SK-MEL-5 (cell line): ENCODE data around the gene IRF9. TPM values are rescaled to one million over a fixed set of nuclear protein-coding genes. Genes with fewer than 3 reads are reported as not detected.

Source experiments
- DNase-seq: peaks from one replicate; pipeline ENCODE4 v3.0.0-alpha.2; 2016; ENCODE audit warnings: low read depth, low spot score
- in situ Hi-C: cut with HindIII; loops from 2 replicates; pipeline ENCODE4 v1.10.0; 2016; ENCODE audit warnings: low sequenced_read_pairs, high pct_unique_total_duplicates, low pct_unique_long_range_greater_than_20kb
- total RNA-seq: library from RNA; depleted of rRNA; stranded (reverse); fragments of >200 nt; shearing (Covaris generic); gene quantifications from 2 replicates; pipeline ENCODE4 v1.2.3, GENCODE V29; 2014

The IRF9 gene
- total RNA-seq, 1 experiment from 2014 or later = 24.2 TPM

DNA sequence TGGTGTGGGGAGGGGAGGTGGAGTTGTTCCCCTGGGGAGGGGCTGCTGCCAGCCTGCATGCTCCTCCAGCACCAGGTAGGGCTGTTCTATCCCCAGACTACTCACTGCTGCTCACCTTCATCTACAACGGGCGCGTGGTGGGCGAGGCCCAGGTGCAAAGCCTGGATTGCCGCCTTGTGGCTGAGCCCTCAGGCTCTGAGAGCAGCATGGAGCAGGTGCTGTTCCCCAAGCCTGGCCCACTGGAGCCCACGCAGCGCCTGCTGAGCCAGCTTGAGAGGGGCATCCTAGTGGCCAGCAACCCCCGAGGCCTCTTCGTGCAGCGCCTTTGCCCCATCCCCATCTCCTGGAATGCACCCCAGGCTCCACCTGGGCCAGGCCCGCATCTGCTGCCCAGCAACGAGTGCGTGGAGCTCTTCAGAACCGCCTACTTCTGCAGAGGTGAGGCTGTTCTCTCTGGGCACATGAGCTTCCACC, 3.5 kb downstream of the IRF9 start:
- in situ Hi-C loops = no loop called here
- DNase-seq = no peak

DNA sequence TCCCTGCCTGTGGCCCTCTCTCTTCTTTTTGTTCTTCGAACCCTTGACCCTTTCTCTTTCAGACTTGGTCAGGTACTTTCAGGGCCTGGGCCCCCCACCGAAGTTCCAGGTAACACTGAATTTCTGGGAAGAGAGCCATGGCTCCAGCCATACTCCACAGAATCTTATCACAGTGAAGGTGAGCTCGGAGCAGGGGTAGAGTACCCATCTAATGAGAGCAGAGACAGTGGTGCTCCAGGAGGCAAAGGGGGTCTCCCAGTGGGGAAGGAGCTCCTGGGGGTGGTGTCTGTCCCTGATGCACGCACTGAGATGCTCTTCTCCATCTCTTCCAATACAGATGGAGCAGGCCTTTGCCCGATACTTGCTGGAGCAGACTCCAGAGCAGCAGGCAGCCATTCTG, 4.7 kb downstream of the IRF9 start:
- DNase-seq = no peak
- in situ Hi-C loops = no loop called here

DNA sequence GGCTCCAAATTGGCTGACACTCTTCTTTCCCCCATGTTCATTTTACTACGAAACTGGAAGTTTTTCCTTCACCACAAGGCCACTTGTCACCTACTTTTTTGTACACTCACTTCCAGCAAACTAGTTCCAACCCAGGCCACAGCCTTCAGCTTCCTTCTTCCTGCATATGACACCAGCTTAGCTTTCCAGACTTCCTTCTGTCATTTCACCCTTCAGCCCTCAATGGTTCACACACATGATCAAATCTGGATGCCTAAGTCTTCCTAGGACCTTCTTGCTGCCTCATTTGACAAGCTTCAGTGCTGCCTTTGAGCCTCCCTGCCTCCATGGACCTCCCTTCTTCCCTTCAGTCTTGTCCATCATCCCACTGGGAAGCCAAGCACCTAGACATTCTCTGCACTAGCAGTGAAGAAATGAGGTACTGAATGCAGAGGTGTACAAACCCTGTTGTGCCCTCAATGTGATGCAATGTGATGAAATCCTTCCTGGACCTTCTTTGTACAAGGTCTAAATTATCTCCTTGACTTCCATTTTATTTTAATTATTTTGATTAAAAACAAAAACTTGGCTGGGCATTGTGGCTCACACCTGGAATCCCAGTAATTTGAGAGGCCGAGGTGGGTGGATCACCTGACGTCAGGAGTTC, 6.5 kb downstream of the IRF9 start:
- in situ Hi-C loops = no loop called here
- no peak for DNase-seq

DNA sequence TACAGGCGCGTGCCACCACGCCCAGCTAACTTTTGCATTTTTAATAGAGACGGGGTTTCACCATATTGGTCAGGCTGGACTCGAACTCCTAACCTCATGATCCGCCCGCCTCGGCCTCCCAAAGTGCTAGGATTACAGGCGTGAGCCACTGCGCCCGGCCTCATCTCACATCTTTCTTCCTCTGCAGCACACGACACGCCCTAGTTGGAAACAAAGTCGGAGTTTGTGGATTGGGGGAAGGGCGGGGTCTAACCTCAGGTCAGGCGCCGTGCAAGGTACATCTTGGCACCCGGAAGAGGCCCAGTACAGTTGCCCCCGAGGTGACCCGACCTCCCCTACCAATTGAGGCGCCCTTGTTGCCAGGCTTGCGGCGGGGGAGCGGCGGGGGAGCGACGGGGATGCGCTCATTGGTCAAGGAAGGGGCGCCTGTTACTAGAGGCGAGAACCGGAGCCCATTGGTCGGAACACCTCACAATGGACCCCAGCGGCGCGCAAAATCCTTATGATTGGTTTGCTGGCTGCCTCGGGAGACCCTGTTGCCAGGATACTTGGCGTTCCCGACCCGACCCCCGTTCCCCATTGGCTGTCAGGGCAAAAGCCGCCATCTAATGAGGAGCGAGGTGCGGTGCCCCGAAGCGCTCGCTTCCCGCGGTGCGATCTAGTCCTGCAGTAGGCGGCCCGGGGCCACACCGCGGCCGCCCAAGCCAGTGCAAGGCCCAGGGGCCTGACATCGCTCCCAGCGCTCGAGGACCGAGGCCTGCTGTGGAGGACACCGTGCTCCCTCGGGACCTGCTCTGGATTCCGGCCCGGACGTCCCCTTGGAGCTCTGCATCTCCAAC, 10.6 kb downstream of the IRF9 start, which contains the start of gene REC8:
TSS of gene REC8 (plus strand) at position 659 of the 839 bp plus-strand sequence. CDS start 473 bp downstream, outside the sequence.
- in situ Hi-C loops = no loop called here

DNA sequence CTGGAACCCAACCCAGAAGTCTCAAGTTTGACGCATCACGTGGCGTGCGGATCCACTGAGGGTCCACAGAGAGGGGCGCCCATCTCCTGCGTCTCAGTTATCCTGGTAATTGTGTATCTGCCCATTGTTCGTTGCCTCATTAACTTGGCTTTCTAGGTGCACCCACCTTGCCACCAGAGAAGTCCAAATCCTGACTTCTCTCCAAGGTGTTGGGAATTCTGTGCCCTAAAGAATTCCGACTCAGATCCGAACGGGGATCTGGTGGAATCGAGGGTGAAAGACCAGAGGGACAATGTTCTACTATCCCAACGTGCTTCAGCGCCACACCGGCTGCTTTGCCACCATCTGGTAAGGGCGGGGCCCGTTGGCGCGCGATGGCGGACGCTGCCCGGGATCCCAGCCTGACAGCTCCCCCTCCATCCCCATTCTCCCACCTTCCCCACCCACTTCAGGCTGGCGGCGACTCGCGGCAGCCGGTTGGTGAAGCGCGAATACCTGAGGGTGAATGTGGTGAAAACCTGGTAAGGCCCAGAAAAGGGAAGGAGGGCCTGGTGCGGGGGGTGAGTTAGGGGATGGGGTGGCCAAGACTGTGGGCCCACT, 11.3 kb downstream of the IRF9 start:
- DNase-seq = no peak
- in situ Hi-C loops = no loop called here

More for the DNA sequence above, 10.6 kb downstream of the IRF9 start, which contains the start of gene REC8:
- DNase-seq = no peak

DNA sequence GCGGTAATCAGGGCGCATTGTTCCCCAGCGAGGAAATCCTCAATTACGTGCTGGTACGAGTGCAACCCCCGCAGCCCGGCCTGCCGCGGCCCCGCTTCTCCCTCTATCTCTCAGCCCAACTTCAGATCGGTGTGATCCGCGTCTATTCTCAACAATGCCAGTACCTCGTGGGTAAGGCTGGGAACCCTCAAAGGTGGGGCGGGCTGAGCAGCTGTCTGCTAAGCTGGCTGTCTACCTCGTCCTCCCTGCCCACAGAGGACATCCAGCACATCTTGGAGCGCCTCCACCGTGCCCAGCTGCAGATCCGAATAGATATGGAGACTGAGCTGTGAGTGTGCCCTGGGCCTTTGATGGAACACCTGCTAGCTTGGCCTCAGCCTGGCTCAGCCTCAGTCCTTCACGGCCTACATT, 11.8 kb downstream of the IRF9 start:
- in situ Hi-C loops = no loop called here
- DNase-seq = no peak

DNA sequence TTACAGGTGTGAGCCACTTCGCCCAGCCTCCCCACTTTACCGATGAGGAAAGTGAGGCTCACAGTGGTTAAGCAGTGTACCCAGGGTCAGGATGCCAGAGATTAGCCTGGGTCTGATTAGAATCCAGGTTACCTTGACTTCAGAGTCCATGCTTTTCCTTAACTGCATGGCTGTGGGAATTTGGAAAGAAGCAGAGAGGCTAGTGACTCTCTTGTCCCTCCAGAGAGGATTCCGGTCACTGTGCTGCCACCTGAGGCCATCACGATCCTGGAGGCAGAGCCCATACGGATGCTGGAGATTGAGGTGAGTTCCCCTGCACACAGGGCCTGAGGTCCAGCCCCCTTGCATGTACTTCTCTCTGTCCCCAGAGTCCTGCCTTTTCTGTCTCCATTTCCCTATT, 15.5 kb downstream of the IRF9 start:
- in situ Hi-C loops = no loop called here
- DNase-seq = no peak

DNA sequence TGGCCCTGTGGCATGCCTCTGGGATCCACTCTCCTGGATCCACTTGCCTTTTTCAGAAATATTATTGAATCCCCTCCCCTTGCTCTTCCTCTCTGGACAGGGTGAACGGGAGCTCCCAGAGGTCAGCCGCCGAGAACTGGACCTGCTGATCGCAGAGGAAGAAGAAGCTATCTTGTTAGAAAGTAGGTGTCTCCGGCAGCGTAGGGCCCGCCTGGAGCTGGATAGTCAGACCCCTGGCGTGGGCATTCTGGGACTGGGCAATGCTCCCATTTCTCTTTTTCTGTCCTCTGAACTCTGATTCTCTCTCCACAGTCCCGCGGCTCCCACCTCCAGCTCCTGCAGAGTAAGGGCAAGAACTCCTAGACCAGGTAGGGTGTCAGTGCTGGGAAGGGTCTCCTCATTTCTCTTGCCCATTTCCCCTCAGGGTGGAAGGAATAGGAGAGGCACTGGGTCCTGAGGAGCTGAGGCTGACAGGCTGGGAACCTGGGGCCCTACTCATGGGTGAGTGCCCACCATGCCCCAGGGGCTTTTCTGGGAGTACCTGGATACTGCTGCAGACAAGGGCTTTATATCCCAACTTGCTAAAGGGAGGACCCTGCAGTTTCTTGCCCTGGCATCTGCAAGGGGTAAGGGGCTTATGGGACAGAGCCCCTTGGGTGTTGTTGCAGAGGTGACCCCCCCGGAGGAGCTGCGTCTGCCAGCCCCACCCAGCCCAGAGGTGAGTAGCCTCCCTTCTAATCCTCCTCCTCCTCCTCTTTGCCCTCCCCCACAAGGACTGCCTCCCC, 16.2 kb downstream of the IRF9 start:
- DNase-seq = no peak
- in situ Hi-C loops = no loop called here

DNA sequence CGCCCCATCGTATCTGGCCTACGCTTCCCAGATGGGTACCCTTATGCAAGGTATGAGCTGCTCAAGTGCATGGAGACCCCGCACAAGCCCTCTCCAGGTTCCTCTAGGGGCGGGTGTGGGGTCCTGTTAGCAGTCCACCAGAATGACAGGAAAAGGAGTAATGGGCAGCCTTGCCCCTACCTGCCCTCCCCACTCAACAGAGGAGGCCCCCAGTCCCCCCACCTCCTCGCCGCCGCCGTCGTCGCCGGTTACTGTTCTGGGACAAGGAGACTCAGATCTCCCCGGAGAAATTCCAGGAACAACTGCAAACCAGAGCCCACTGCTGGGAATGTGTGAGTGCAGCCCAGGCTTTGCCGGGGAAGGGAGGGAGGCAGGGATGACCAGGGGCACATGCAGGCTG, 16.8 kb downstream of the IRF9 start:
- in situ Hi-C loops = no loop called here

DNA sequence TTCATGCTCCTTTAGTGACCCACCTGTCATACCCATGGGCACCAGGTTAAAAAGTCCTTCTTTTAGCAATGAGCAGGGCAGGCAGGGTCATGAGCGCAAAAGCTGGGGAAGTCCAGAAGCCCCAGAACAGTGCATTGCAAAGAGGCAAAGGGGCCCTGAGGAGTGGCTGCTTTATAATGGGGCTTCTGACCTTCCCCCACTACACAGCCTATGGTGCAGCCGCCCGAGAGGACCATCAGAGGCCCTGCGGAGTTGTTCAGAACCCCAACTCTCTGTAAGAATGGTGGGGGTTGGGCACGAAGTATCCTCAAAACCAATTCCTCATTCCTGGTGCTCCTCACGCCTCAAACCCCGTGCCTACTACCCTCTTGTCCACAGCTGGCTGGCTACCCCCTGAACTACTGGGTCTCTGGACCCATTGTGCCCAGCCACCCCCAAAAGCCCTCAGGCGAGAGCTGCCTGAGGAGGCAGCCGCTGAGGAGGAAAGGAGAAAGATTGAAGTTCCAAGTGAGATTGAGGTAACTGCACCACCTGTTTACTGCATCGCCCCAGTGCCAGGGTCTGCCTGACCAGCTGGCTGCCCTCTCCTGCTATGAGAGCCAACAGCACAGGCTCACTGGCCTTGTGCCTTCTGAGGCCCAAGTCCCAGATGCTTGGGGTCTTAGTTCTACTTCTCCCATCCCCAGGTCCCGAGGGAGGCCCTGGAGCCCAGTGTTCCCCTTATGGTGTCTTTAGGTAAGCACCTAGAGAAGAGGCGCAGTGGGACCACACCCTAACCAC, 17.5 kb downstream of the IRF9 start:
- DNase-seq = no peak

More for the DNA sequence above, 16.8 kb downstream of the IRF9 start:
- no peak for DNase-seq

DNA sequence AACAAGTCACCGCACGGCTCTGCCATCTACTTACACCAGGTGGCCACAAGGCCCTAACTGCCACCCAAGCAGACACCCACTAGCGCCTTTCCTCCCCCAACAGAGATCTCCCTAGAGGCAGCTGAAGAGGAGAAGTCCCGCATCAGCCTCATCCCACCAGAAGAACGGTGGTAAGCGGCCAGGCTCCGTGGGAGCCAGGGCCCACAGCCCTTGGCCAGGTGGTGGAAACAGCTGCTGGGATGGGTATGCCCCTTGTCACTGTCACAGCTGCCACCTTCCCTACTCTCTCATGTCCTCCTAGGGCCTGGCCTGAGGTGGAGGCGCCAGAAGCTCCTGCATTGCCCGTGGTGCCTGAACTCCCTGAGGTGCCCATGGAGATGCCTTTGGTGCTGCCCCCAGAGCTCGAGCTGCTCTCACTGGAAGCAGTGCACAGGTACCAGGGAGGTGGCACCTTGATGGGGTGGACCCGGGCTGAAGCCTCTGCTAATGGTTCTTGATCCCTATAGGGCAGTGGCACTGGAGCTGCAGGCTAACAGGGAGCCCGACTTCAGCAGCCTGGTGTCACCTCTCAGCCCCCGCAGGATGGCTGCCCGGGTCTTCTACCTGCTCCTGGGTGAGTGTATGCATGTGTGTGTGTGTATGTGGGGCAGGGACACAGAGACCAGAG, 18.4 kb downstream of the IRF9 start:
- in situ Hi-C loops = no loop called here
- DNase-seq = no peak

More for the DNA sequence above, 17.5 kb downstream of the IRF9 start:
- in situ Hi-C loops = no loop called here

DNA sequence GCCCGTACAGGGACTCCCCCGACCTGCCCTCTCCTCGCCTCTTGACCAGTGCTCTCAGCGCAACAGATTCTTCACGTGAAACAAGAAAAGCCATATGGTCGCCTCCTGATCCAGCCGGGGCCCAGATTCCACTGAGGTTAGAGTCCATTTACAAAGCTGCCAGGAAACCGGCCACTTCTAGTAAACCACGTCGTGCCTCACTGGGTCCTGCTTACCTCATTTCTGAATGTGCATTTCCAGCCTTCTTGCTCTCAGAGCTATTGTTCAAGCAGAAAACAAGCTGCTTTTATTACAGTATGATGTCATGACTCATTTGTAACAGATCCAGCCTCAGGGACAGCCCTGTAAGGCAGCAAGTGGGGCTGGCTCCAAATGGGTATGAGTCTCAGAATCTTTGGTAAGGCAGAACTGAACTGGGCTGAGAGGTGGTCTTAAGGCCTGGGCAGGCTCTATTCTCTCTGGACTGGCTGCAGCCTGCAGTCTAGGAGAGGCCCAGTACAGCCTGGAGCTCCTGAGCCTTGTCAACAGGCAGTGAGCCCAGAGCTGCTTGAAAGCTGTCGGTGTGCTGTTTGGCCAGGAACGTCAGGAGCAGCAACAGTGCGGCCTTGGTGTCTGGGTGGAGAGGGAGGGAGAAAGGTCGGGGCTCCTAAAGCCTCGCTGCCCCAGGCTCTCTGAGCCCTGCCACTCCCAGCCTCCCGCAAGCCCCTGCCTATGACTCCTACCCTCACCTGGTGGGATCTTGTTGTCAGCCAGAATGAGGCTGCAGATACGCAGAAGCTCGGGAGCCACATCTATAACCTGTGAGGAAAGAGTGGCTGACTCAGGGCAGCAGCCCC, 19.1 kb downstream of the IRF9 start:
- peak; percentile 20 for DNase-seq
- in situ Hi-C loops = no loop called here

DNA sequence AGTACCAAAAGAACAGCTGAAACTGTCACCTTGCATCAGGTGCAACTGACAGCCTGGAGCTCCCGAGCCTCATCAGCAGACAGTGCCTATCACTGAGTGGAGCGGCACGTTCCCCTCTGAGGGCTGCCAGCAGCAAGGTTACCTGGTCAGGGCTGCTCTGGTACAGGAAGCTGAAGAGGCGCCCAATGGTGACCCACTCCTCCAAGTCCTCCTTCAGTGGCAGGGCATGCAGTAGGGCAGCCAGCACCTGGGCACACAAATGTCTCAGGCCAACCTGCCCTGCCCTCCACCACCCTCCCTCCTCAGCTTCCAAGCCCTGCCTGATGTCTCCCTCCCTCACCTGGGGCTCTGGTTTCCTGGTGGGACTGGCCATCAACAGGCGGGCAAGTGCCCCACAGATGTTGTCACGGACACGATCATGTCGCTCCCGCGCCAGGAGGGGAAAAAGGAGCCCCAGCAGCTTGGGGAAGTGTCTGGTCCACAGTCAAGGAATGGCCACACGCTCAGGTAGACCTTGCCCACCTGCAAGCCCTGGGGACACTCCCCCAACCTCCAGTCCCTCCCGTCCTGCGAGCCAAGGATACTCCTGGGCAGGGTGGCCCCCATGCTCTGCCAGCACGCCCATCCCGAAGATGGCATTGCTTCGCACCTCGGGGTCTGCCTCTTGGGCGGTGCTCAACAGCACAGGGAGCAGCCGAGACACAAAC, 20.5 kb downstream of the IRF9 start:
- in situ Hi-C loops = no loop called here
- DNase-seq = no peak

DNA sequence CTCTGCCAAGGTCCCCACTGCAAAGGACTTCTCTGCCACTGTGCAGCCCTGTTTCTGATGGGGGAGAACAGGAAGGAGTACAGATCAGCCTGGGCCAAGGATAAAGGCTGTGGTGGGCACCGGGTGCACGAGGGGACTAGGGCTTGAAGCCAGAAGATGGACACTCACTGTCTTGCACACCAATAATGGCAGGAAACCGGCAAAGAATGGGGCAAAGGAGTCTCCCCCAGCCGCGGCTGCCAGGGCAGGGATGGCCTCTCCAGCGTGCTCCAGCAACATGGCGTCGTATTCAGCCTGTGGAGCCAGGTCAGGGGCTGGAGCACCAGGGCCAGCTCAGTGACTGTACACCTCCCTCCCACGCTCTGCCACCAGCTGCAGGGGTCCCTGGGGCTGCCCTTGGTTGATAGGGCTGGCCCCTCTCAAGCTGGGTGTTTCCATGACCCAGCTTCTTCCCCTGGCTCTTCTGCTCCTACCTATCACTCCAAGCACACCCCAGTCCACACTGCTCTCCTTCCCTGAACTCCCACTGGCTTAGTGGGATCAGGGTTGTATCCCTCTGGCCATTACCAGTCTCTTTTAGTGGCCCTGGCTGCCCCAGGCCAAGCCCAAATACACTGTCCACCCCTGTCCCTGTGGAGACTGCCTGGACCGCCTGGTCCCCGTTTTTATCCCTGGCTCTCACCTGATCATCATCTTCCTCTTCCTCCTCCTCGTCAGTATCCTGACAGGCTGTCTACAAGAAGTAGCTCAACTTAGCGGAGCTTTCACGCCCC, 21.2 kb downstream of the IRF9 start:
- no peak for DNase-seq
- in situ Hi-C loops = no loop called here
